HG03354 (cell line): ENCODE measurements around the gene CACNG3.
"Not testable (repeated sequence)": the region's sequence is repeated elsewhere in the genome, so short reads cannot be mapped to it uniquely, and the experiment has no call there.

Experiments used
- ATAC-seq: cut with Tn5 transposase; IDR thresholded peaks from one replicate; pipeline ENCODE4 v1.9.1; 2021; ENCODE audit warnings: mild to moderate bottlenecking; ENCODE audit not compliant: unreplicated experiment, poor library complexity, severe bottlenecking

The CACNG3 gene

GRCh38 chr16:24273508-24274182, 17.5 kb downstream of the CACNG3 start:
- ATAC-seq = no peak

- no peak for ATAC-seq
Measured at GRCh38 chr16:24275413-24275812, 19.3 kb downstream of the CACNG3 start.

GRCh38 chr16:24279982-24280515, 23.9 kb downstream of the CACNG3 start:
- ATAC-seq = no peak

- ATAC-seq = no peak
Measured at GRCh38 chr16:24281466-24281865, 25.3 kb downstream of the CACNG3 start.

GRCh38 chr16:24282141-24282540, 26.0 kb downstream of the CACNG3 start:
- ATAC-seq = no peak

- ATAC-seq = no peak
Measured at GRCh38 chr16:24286741-24287405, 30.7 kb downstream of the CACNG3 start.

GRCh38 chr16:24288516-24288915, 32.4 kb downstream of the CACNG3 start:
- no peak for ATAC-seq

GRCh38 chr16:24289166-24289700, 33.1 kb downstream of the CACNG3 start:
- ATAC-seq = no peak

GRCh38 chr16:24291932-24292331, 35.8 kb downstream of the CACNG3 start:
- ATAC-seq = no peak

- no peak for ATAC-seq
Measured at GRCh38 chr16:24294131-24294530, 38.0 kb downstream of the CACNG3 start.

- no peak for ATAC-seq
Measured at GRCh38 chr16:24297375-24297774, 41.2 kb downstream of the CACNG3 start.

- no peak for ATAC-seq
Measured at GRCh38 chr16:24298548-24299167, 42.5 kb downstream of the CACNG3 start.

- ATAC-seq = not testable (repeated sequence)
Measured at GRCh38 chr16:24300750-24301149, 44.6 kb downstream of the CACNG3 start.

GRCh38 chr16:24302636-24303035, 46.5 kb downstream of the CACNG3 start:
- ATAC-seq = no peak

- no peak for ATAC-seq
Measured at GRCh38 chr16:24308200-24308599, 52.1 kb downstream of the CACNG3 start.

- ATAC-seq = no peak
Measured at GRCh38 chr16:24309258-24310142, 53.4 kb downstream of the CACNG3 start.

- ATAC-seq = no peak
Measured at GRCh38 chr16:24315343-24315742, 59.2 kb downstream of the CACNG3 start.

GRCh38 chr16:24318680-24319079, 62.5 kb downstream of the CACNG3 start:
- no peak for ATAC-seq

GRCh38 chr16:24319126-24319814, 63.1 kb downstream of the CACNG3 start:
- no peak for ATAC-seq
